Measurements from ENCODE around the gene CNOT6.

The CNOT6 gene

DNA sequence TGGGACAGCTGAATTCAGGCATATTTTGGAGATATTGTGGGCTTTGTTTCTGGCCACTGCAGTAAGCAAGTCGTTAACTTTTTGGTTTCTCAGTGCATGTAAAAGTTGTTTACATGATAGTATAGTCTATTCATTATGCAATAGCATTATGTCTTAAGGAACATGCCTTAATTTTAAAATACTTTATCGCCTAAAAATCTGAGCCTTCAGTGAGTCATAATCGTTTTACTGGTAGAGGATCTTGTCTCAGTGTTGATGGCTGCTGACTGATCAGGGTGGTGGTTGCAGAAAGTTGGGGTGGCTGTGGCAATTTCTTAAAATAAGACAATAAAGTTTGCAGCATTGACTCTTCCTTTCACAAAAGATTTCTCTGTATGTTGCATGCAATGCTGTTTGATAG is 92.0 kb downstream of the CNOT6 start:
- FAIRE-seq: no peak

DNA sequence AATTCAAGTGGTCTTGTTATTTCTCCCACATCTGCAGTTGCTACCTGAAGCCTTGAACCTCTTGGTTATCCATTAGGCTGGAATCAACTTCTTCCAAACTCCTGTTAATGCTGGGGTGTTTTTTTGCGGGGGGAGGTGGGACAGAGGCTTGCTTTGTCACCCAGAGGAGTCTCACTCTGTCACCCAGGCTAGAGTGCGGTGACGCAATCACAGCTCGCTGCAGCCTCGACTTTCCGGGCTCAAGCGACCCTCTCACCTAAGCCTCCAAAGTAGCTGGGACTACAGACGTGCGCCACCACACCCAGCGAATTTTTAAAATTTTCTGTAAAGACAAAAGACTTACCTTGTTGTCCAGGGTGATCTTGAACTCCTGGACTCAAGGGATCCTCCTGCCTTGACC is 92.7 kb downstream of the CNOT6 start:
- FAIRE-seq: no peak

DNA sequence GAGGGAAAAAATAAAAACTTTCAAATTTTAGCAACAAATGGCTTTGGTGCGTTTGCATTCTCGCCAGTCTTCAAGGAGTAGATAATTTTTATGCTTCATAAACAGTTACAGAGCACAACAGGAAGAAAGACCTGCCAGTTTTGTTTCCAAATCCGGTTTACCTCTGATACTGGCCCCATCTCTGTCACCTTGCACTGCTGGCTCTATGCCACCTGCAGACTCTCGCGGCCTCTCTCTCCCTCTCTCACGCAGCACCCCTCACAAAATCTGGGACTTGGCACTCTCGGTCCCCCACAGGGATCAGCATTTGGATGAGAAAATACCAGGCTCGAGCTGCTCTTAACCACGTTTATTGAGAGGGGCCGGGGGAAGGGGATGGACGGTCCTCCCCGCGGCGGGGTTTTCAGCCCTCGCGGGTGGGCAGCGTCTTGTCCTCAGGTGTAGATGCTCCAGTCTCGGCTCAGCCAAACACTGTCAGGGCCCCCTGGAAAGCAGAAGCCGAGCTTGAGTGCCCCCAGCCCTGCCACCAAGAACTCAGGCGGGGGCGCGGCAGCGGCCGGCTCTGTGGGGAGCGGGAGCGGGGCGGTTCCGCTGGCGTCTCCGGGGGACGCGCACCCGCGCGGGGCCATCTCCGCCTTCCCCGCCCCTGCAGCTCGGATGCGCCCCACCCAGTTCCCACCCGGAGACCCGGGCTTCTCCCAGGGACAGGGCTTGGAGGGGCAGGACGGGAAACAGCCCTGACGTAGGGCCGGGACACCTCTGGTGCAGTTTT is 95.8 kb downstream of the CNOT6 start:
- no peak for FAIRE-seq

- FAIRE-seq: no peak
Observed at GRCh38 chr5:180590543-180591310, 96.5 kb downstream of the CNOT6 start.

DNA sequence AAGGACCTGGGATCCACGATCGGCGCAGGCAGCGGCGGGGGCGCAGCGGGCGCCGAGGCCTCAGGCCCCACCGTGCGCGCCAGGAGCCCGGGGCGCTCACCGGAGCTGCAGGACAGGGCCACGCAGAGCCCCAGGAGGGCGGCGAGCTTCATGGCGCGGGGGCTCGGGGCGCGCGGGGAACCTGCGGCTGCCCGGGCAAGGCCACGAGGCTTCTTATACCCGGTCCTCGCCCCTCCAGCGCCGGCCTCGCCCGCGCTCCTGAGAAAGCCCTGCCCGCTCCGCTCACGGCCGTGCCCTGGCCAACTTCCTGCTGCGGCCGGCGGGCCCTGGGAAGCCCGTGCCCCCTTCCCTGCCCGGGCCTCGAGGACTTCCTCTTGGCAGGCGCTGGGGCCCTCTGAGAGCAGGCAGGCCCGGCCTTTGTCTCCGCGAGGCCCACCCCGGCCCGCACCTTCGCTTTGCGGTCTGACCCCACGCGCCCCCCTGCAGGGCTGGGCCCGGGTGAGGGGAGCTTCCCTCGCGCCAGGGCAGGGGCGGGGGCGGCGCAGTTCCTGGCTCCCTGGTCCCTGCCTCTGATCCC is 97.2 kb downstream of the CNOT6 start, which contains the start of gene SCGB3A1:
Gene SCGB3A1 (minus strand): TSS at position 189 of the 577 bp plus-strand sequence. CDS start 37 bp downstream, at position 152.
- FAIRE-seq: no peak

GRCh38 chr5:180592176-180592575 is 98.0 kb downstream of the CNOT6 start:
- no peak for FAIRE-seq

GRCh38 chr5:180593446-180594206 is 99.4 kb downstream of the CNOT6 start:
- FAIRE-seq: no peak

DNA sequence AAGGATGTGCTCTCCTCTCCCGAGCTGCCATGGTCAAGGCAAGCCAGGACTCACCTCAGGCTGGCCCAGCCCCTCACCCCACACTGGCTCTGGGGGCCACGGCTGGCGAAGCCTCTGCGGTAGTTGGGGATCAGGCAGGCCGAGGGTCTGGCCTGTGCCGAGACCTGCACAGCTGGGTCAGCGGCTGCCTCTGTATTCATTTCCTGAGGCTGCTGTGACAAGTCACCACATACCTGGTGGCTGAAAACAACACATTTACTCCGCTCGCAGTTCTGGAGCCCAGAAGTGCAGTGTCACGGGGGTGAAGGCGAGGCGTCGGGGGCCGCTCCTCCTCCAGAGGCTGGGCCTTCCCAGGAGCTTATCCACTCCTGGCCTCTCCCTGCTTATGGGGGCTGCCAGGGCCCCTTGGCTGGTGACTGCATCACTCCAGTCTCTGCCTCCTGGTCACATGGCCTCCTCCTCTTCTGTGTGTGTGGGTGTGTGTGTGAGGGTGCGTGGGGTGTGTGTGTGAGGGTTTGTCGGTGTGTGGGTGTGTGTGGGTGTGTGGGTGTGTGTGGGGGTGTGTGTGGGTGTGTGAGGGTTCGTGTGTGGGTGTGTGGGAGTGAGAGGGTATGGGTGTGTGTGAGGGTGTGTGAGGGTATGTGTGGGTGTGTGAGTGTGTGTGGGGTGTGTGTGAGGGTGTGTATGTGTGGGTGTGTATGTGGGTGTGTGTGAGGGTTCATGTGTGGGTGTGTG is 100.3 kb downstream of the CNOT6 start:
- no peak for FAIRE-seq

- no peak for FAIRE-seq
Observed at GRCh38 chr5:180595046-180595379, 100.8 kb downstream of the CNOT6 start.

DNA sequence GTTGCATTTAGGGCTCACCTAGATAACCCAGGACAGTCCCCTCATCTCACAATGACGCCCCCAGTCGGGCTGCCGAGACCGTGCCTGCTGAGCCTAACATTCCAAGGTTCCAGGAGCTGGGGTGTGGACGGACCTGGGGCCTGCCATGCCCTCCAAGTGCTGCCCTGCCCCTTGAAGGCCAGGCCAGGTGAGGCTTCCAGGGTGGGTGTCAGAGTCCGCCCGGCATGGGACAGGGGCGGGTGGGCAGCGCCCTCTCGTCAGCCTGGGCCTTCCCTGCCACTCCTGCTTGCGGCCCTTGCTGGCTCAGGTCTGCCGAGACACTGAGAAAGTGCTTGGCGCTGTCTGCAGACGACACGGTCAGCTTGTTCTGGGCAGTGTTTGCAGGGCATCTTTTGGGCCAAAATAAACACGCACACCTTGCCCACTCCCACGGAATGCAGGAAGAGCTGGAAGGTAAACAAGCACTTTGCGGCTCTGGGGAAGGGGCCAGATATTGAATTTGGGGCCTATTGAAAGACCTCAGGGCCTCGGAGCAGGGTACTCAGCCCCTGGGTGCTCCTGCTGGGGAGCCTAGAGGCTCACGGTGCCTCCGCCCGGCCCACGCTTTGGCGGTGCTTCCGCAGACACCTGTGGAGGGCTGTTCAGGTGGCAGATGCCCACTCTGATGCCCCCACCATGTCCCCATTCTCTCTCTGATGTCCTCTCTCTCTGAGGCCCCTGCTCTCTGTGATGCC is 101.4 kb downstream of the CNOT6 start:
- FAIRE-seq: no peak

GRCh38 chr5:180596115-180596667 is 102.0 kb downstream of the CNOT6 start:
- no peak for FAIRE-seq

DNA sequence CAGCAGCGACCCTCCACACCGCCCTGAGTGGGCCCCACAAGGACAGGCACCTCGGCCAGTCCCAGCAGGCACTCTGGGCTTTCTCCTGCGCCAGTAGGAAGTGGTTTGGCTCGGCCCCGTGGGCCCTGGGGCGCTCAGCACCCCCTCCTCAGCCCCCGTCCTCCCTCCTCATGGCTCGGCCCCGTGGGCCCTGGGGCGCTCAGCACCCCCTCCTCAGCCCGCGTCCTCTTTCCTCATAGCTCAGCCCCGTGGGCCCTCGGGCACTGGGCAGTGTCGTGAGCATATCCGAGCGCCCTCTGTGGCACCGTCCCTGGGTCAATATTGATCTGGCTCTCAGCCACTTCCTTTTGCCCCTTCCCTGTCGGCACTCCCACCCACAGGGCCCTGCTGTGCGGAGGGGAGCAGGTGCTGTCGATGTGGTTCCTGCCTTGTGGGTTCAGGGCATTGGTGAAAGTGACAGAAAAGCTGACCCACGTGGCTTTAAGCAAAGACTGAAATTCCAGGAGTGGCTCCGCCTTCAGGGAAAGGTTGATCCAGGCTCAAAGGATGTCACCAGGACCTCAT is 102.6 kb downstream of the CNOT6 start:
- FAIRE-seq: no peak

GRCh38 chr5:180598316-180598701 is 104.1 kb downstream of the CNOT6 start:
- FAIRE-seq: no peak

GRCh38 chr5:180598797-180599589 is 104.8 kb downstream of the CNOT6 start:
- FAIRE-seq: no peak

GRCh38 chr5:180599590-180599914 is 105.4 kb downstream of the CNOT6 start:
- no peak for FAIRE-seq

DNA sequence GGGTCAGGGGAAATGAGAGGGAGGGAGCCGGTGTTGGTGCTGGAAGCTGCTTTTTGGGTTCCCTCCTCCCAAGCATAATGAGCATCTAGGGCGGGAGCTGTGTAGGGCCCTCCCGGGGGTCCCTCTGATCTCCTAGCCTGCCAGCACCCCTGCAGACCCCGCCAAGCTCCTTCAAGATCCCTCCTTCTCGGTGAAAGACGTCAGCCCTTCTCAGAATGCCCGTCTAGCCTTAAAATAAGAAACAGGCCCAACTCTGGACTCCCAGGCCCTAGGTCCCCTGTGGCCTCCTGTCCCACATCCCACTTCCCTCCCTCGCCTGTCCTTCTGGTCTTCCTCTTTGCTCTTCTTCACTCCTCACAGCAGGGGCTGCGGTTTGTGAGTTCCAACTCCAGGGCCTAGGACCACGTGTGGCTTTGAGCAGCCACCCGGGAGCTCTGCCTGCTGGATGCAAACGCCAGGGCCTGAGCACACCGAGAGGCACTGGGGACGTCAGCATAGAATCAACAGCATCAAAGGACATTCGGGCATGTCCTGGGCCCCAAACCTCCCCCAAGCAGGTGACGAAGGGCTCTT is 105.9 kb downstream of the CNOT6 start:
- FAIRE-seq: no peak

DNA sequence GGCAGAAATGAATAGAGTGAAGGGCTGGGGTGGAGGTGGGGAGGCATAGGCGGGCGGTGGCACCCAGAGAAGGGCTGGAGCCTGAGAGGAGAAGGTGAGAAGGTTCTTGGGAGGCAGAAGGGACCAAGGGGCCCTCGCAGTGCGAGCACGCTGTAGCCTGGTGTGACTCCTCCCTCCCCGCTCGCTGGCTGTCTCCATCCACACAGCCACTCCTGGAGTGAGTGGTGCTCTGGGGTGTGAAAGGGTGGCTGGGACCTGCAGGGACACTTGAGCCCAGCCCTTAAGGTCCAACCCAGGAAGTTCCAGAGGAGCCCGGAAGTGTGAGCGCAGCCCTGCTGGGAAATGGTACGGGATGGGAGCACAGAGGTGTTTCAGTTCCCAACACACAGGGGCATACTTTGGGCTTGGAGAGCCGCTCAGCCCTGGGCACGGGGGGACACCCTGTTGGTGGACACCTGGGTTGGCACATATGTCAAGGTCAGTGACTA is 106.4 kb downstream of the CNOT6 start:
- no peak for FAIRE-seq

GRCh38 chr5:180601591-180602480 is 107.7 kb downstream of the CNOT6 start:
- no peak for FAIRE-seq
